HepG2 (cell line): ENCODE data around the gene SIX3. TPM values are rescaled to one million over a fixed set of nuclear protein-coding genes. Genes with fewer than 3 reads are reported as not detected.

Source experiments
- ATAC-seq: fragments of 200-7000 bp; cut with Tn5 transposase; 3 replicates; pipeline ENCODE4 v1.9.1; 2020; ENCODE audit warnings: mild to moderate bottlenecking, moderate library complexity
- BruUV-seq: library from RNA; stranded (reverse); fragments of 400-500 nt; replicated peaks from 2 replicates; lab custom pipeline; 2021; lab: Mats Ljungman, UMichigan
- CTCF ChIA-PET: fragments of 300-600 bp; formaldehyde crosslinking; extraction: SDS; loops from one replicate; lab custom pipeline; 2021; ENCODE audit warnings: low total read pairs, inconsistent platforms, low intra/inter-chr PET ratio; lab: Yijun Ruan, JAX
- POLR2A ChIA-PET: fragments of 350-600 bp; sonication (Branson Sonifier 250); formaldehyde crosslinking; loops from one replicate; lab custom pipeline; 2020; ENCODE audit warnings: antibody characterized with exemption, inconsistent platforms; lab: Yijun Ruan, JAX
- DNase-seq: peaks from one replicate; pipeline ENCODE4 v3.0.0-alpha.2; 2015; ENCODE audit warnings: low spot score
- FAIRE-seq: peaks from 3 replicates; lab custom pipeline; 2011; peaks lifted over from hg19 to GRCh38; lab: Jason Lieb, UNC
- H2AFZ ChIP-seq: one replicate; pipeline ENCODE4 v1.6.1; 2011; ENCODE audit warnings: low read length, inconsistent platforms
- H3K27ac ChIP-seq: fragments of 300-600 bp; 3 replicates; pipeline ENCODE4 v1.8.0; 2011; ENCODE audit warnings: mixed run types, mild to moderate bottlenecking, mixed read lengths, low read length, inconsistent platforms; ENCODE audit not compliant: insufficient read depth; ENCODE audit errors: extremely low read length
- H3K27me3 ChIP-seq, 2 experiments: fragments of 200-600 bp in 1 of 2; 2 replicates in 1 of 2; 3 replicates in 1 of 2; pipeline versions ENCODE4 v1.6.0 to v1.8.0; 2011; ENCODE audit warnings: low read length in 2 of 2, mild to moderate bottlenecking in 2 of 2, moderate library complexity in 2 of 2, inconsistent platforms in 1 of 2; ENCODE audit not compliant: insufficient read depth in 2 of 2, control insufficient read depth in 1 of 2
- H3K36me3 ChIP-seq, 2 experiments: fragments of 200-600 bp in 1 of 2; replicated peaks in 1 of 2; 2 replicates in 1 of 2; 3 replicates in 1 of 2; pipeline versions ENCODE4 v1.5.1 to v1.8.0; 2011; ENCODE audit warnings: low read length in 2 of 2, inconsistent platforms in 1 of 2; ENCODE audit not compliant: insufficient read depth in 2 of 2, control insufficient read depth in 1 of 2
- H3K4me1 ChIP-seq: 2 replicates; pipeline ENCODE4 v1.5.1; 2012; ENCODE audit warnings: low read length, inconsistent platforms; ENCODE audit not compliant: insufficient read depth
- H3K4me2 ChIP-seq: 2 replicates; pipeline ENCODE4 v1.6.0; 2011; ENCODE audit warnings: low read depth, low read length, inconsistent platforms
- H3K4me3 ChIP-seq, 3 experiments: fragments of 200-600 bp in 1 of 3; sonication (generic), shearing (Covaris generic) in 1 of 3; replicated peaks in 1 of 3; 2 replicates each; pipeline ENCODE4 v1.5.1; 2011 to 2016; ENCODE audit warnings: low read length in 3 of 3, inconsistent platforms in 2 of 3, low read depth in 2 of 3, mild to moderate bottlenecking in 2 of 3, control low read depth in 1 of 3, mixed read lengths in 1 of 3; ENCODE audit not compliant: insufficient read depth in 1 of 3
- H3K79me2 ChIP-seq: one replicate; pipeline ENCODE4 v1.6.1; 2011; ENCODE audit warnings: low read length, inconsistent platforms; ENCODE audit not compliant: insufficient read depth
- H3K9ac ChIP-seq: 2 replicates; pipeline ENCODE4 v1.6.0; 2011; ENCODE audit warnings: mild to moderate bottlenecking, low read depth, low read length, inconsistent platforms; ENCODE audit not compliant: insufficient read depth
- H3K9me3 ChIP-seq: 2 replicates; pipeline ENCODE4 v1.5.1; 2012; ENCODE audit warnings: mild to moderate bottlenecking, low read length
- H4K20me1 ChIP-seq: 2 replicates; pipeline ENCODE4 v1.6.0; 2011; ENCODE audit warnings: inconsistent platforms, mild to moderate bottlenecking, low read length, moderate library complexity; ENCODE audit not compliant: insufficient read depth
- BCL3 ChIP-seq: sonication (generic); formaldehyde crosslinking; IDR thresholded peaks from 2 replicates; pipeline ENCODE4 v1.5.1; 2020; ENCODE audit warnings: mild to moderate bottlenecking, missing genetic modification reagents, moderate library complexity
- CHCHD3 ChIP-seq: sonication (generic); formaldehyde crosslinking; IDR thresholded peaks from 2 replicates; pipeline ENCODE4 v1.8.0; 2022; ENCODE audit warnings: mild to moderate bottlenecking, missing genetic modification reagents, moderate library complexity
- GATAD2A ChIP-seq: IDR thresholded peaks from 2 replicates; pipeline ENCODE4 v1.6.1; 2016
- MXD3 ChIP-seq: IDR thresholded peaks from 2 replicates; pipeline ENCODE4 v1.6.1; 2016; ENCODE audit warnings: mild to moderate bottlenecking, missing biosample characterization, missing genetic modification reagents
- ZNF207 ChIP-seq: fragments of 450-650 bp; IDR thresholded peaks from 2 replicates; pipeline ENCODE4 v1.6.1; 2016; ENCODE audit warnings: antibody characterized with exemption, borderline replicate concordance
- ZNF883 ChIP-seq: sonication (generic); formaldehyde crosslinking; IDR thresholded peaks from 2 replicates; pipeline ENCODE4 v1.5.1; 2020; ENCODE audit warnings: mild to moderate bottlenecking, missing genetic modification reagents; ENCODE audit errors: not compliant biosample characterization
- WGBS: methylation state at CpG from one replicate; pipeline ENCODE4 v1.1.6; 2017; ENCODE audit warnings: low lambda C conversion rate; 5-methylcytosine and 5-hydroxymethylcytosine counted together
- in situ Hi-C: cut with HindIII; loops from 2 replicates; pipeline ENCODE4 v1.10.0; 2017; ENCODE audit warnings: low pct_unique_long_range_greater_than_20kb; ENCODE audit not compliant: extremely low pct_ligation_motif_present
- intact Hi-C: fragments of 100-400 bp; cut with micrococcal nuclease; formaldehyde crosslinking; loops from one replicate; pipeline ENCODE4 v1.10.0; 2022; ENCODE audit not compliant: unreplicated experiment
- polyA plus RNA-seq, 8 experiments: library from polyadenylated mRNA; depleted of rRNA in 3 of 8; stranded (reverse) in 7 of 8; unstranded in 1 of 8; fragments of >200 nt; fragmentation: Illumina TruSeq in 4 of 8; extraction: Trizol in 4 of 8; gene quantifications; 2 replicates each; pipeline versions ENCODE4 v1.2.1 to v1.2.3, GENCODE V29; 2011 to 2016; ENCODE audit warnings: low read depth in 4 of 8, missing spikeins in 1 of 8, mixed read lengths in 1 of 8; ENCODE audit not compliant: insufficient read depth in 1 of 8
- total RNA-seq, 5 experiments: library from RNA; depleted of rRNA; stranded (reverse); fragments of >200 nt; fragmentation: Illumina TruSeq; extraction: Trizol; gene quantifications; 2 replicates each; pipeline ENCODE4 v1.2.3, GENCODE V29; 2016; ENCODE audit warnings: low read depth in 1 of 5

The SIX3 gene
- total and polyA plus RNA-seq, 2 of the 13 experiments (the other 11 are each of a cell fraction or from before 2014, with no cell fraction given): not detected

GRCh38 chr2:44945676-44946371 lies 4.3 kb downstream of the SIX3 start:
- FAIRE-seq: no peak
- no peak for DNase-seq
- intact Hi-C loops (no loop called here), in situ Hi-C loops (loop anchor here (10.0 kb wide), 1 partner anchor 551 kb away; no protein-coding TSS in a partner anchor)
- 34% methylated on average over 16 of the region's 16 CpGs for WGBS
- Histone ChIP-seq H3K4me2 (no peak overlapping the region), H3K4me1 (no peaks in the 10 kb centered on the region), H3K9ac (no peak overlapping the region), H3K9me3 (no peaks in the 10 kb centered on the region), H3K27ac (no peak overlapping the region), H4K20me1 (no peaks in the 10 kb centered on the region; the same call in 1 of the 2 replicates), H3K36me3 (no peaks in the 10 kb centered on the region), H2AFZ (no peak overlapping the region), H3K79me2 (no peaks in the 10 kb centered on the region), H3K27me3 (peaks cover 16 to 92% of the 10 kb centered on the region in 2 experiments), H3K4me3 (no peak overlapping the region)
- ChIA-PET CTCF (no interaction called here), POLR2A (no interaction called here)
- no peak for ATAC-seq
- no peak for TF ChIP-seq ZNF207
- TF ChIP-seq MXD3 (CRISPR knock-in tag): no peak
- TF ChIP-seq GATAD2A (CRISPR knock-in tag): no peak
- TF ChIP-seq ZNF883 (CRISPR knock-in tag): no peak
- no peak for TF ChIP-seq CHCHD3 (CRISPR knock-in tag)
- no peak for TF ChIP-seq BCL3
- no TSS peak for BruUV-seq
